Type B pancreatic cell (in vitro differentiated cells): Measurements from ENCODE around the gene CASTOR1. TPM values are rescaled to one million over a fixed set of nuclear protein-coding genes. Genes with fewer than 3 reads are reported as not detected.

Experiments used
- DNase-seq: peaks from one replicate; pipeline ENCODE4 v3.0.0; 2021; ENCODE audit warnings: mixed read lengths; ENCODE audit not compliant: unreplicated experiment; ENCODE audit errors: extremely low spot score
- H3K27ac Mint-ChIP-seq: 2 replicates; pipeline ENCODE4 v1.8.0; 2021; ENCODE audit warnings: mild to moderate bottlenecking, mixed read lengths
- H3K27me3 Mint-ChIP-seq: 2 replicates; pipeline ENCODE4 v1.8.0; 2021; ENCODE audit warnings: mixed read lengths
- H3K36me3 Mint-ChIP-seq: 2 replicates; pipeline ENCODE4 v1.8.0; 2021; ENCODE audit warnings: mixed read lengths
- H3K4me1 Mint-ChIP-seq: one replicate; pipeline ENCODE4 v1.8.0; 2021; ENCODE audit warnings: mixed read lengths; ENCODE audit not compliant: unreplicated experiment
- H3K4me3 Mint-ChIP-seq: 2 replicates; pipeline ENCODE4 v1.8.0; 2021; ENCODE audit warnings: mild to moderate bottlenecking, mixed read lengths
- H3K9me3 Mint-ChIP-seq: 2 replicates; pipeline ENCODE4 v1.8.0; 2021; ENCODE audit warnings: mixed read lengths
- total RNA-seq: library from RNA; stranded (reverse); gene quantifications from 2 replicates; pipeline ENCODE4 v1.2.1, GENCODE V29; 2021; ENCODE audit warnings: low replicate concordance
- TF ChIP-seq, protein P1 (sequence below): fragments of 200-600 bp; sonication (generic); conservative IDR thresholded peaks from 2 replicates; pipeline ENCODE4 v1.5.0; 2021; ENCODE audit warnings: antibody characterized with exemption, mild to moderate bottlenecking

Gene CASTOR1
- total RNA-seq, 1 donor from 2014 or later: 11.4 TPM

DNA sequence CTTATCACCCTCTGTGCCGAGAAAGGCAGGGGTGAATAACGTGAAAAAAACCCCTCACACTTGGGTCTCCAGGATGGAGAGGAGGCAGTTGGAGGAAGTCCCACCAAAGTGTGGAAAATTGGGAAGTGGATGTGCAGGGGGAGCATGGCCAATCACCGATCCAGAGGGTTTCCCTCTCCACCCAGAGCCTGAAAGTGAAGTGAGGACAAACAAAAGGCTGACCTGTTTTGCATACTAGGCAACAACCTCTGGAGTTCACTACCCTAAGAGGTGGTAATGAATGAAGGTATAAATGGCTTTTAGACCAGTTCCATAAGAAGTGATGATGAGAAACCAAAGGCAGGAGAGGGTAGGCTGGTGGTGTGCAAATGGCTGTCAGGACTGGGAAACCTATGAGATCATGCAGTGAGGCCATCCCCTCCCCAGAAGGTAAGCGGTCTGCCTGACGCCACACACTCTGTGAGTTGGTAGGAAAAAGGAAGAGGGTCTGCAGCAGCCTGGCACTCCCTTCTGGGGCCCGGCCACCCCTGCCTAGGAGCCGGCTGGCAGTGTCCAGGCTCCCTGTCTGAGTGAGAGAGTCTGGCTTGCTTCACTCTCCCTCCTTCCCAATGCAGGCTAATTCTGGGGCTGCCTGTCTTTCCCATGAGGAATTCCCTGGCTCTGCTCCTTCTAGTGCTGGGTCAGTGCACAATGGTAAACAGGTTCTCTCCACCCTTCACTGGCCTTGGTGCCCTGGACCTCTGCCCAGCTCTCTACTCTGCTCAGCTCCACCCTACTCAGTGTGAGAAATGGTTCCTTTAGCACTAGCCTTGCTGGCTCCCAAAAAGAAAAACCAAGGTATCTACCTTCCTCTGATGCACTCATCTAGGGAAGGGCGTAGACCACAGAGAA lies 21.8 kb upstream of the CASTOR1 start:
- peak overlapping the region; percentile 80 for H3K27ac Mint-ChIP-seq
- no peak for DNase-seq
- H3K4me1 Mint-ChIP-seq: peaks cover 58% of the 10 kb centered on the region

DNA sequence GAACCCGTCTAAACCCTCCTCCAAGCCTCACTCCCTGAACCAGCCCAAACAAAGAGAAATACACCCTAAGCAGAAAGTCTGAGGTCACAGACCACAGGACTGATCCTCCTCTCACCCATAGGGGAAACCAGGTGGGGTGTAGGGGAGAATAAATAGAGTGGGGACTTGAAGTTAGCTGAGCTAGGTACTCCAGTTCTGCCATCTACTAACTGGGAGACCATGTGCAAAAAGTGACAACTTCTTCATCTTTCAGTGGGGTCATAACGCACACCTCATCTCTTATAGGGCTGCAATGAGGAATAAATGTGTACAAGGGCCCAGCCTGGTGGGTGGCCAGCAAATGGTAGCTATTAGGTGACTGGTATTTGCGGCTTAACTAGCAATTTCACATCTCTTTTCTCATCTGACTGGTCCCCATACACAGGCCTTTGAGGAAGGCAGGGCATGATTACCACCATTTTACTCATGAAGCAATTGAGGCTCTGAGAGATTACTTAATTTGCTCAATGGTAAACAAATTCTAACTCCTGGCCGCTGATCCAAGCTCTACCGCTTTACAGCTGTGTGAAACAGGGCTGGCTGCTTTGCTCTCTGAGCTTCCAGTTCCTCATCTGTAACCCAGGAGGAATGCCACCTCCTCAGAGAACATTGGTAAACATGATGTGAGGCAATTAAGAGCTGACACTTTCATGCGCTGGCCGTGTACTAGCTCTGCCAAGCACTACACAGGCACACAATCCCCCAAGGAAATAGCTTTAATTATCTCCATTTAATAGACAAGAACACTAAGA lies 20.8 kb upstream of the CASTOR1 start:
- H3K27ac Mint-ChIP-seq: peak overlapping the region; percentile 80
- no peaks in the 10 kb centered on the region for H3K27me3 Mint-ChIP-seq
- H3K36me3 Mint-ChIP-seq: peaks cover 10% of the 10 kb centered on the region
- no peak overlapping the region for H3K4me3 Mint-ChIP-seq
- TF ChIP-seq, protein P1, sequence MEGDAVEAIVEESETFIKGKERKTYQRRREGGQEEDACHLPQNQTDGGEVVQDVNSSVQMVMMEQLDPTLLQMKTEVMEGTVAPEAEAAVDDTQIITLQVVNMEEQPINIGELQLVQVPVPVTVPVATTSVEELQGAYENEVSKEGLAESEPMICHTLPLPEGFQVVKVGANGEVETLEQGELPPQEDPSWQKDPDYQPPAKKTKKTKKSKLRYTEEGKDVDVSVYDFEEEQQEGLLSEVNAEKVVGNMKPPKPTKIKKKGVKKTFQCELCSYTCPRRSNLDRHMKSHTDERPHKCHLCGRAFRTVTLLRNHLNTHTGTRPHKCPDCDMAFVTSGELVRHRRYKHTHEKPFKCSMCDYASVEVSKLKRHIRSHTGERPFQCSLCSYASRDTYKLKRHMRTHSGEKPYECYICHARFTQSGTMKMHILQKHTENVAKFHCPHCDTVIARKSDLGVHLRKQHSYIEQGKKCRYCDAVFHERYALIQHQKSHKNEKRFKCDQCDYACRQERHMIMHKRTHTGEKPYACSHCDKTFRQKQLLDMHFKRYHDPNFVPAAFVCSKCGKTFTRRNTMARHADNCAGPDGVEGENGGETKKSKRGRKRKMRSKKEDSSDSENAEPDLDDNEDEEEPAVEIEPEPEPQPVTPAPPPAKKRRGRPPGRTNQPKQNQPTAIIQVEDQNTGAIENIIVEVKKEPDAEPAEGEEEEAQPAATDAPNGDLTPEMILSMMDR: no peak
- DNase-seq: no peak
- no peaks in the 10 kb centered on the region for H3K9me3 Mint-ChIP-seq
- peaks cover 68% of the 10 kb centered on the region for H3K4me1 Mint-ChIP-seq

More for the DNA sequence above, 21.8 kb upstream of the CASTOR1 start:
- peak overlapping the region; percentile 57 for H3K4me3 Mint-ChIP-seq
- H3K36me3 Mint-ChIP-seq: peaks cover 10% of the 10 kb centered on the region
- TF ChIP-seq, protein P1: no peak
- no peaks in the 10 kb centered on the region for H3K9me3 Mint-ChIP-seq
- no peaks in the 10 kb centered on the region for H3K27me3 Mint-ChIP-seq

DNA sequence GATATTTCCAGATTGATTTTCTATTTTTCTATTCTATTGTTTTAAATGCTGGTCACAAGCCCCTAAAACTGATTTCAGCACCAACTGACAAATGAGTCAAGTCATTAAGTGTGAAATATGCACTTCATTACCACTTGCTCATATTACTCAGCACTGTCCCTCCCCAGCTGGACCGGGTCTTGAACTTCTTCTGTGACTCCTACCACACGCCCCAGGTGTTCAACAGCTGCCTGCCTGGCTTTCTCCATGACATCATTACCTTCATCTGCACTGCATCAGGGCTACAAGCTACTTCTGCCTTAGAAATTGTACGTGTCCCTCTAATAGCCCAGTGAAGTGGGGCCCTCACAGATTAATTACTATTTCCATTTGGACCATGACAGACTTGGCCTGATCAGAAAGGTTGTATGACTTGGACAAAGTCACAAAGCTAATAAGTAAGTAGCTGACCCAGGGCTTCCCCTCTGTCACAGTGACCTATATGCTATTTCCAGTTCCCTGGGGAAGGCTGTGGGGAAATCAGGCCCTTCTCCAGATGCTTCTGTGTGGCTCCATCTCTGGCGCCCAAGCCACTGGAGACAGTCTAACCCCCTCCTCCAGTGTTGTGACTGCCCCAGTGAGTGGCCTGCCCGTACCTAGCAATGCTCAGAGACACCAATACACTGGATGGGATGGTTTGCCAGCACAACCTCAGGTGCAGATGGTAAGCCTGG lies 19.4 kb upstream of the CASTOR1 start:
- Mint-ChIP-seq H3K4me3 (peak overlapping the region; percentile 13), H3K27ac (peak overlapping the region; percentile 57)

DNA sequence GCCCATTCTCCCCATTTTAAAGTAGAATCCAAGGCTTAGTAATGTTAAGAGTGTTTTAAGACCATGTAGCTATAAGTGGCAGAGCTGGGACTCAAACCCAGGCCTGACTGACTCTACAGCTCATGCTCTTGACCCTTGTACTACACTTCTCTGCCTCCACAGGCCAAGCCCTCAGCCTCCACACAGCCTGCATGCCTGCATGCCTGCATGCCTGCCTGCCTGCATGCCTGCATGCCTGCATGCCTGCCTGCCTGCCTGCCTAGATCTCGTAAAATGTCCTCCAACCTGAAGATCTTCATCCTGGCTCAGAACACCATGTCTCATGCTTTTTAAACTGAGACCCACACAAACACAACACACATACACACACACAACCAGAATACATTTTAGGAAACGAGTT lies 18.8 kb upstream of the CASTOR1 start:
- DNase-seq: no peak
- Mint-ChIP-seq H3K4me3 (peak overlapping the region; percentile 13), H3K36me3 (peaks cover 16% of the 10 kb centered on the region), H3K4me1 (peaks cover 76% of the 10 kb centered on the region), H3K9me3 (no peaks in the 10 kb centered on the region), H3K27ac (peak overlapping the region; percentile 57), H3K27me3 (no peaks in the 10 kb centered on the region)
- TF ChIP-seq, protein P1: no peak

More for the DNA sequence above, 19.4 kb upstream of the CASTOR1 start:
- peaks cover 74% of the 10 kb centered on the region for H3K4me1 Mint-ChIP-seq
- no peaks in the 10 kb centered on the region for H3K27me3 Mint-ChIP-seq
- peaks cover 15% of the 10 kb centered on the region for H3K36me3 Mint-ChIP-seq
- TF ChIP-seq, protein P1: no peak
- DNase-seq: no peak
- no peaks in the 10 kb centered on the region for H3K9me3 Mint-ChIP-seq

GRCh38 chr22:30307041-30307574 lies 17.8 kb upstream of the CASTOR1 start:
- Mint-ChIP-seq H3K4me1 (peaks cover 66% of the 10 kb centered on the region), H3K36me3 (peaks cover 10% of the 10 kb centered on the region)

More at GRCh38 chr22:30307041-30307574, 17.8 kb upstream of the CASTOR1 start:
- H3K27me3 Mint-ChIP-seq: no peaks in the 10 kb centered on the region
- H3K9me3 Mint-ChIP-seq: no peaks in the 10 kb centered on the region
- TF ChIP-seq, protein P1: no peak
- peak overlapping the region; percentile 85 for H3K27ac Mint-ChIP-seq
- peak overlapping the region; percentile 6 for H3K4me3 Mint-ChIP-seq
- no peak for DNase-seq
